NT2/D1 (cell line): Measurements from ENCODE around the gene CLEC2L.

Experiments
- YY1 ChIP-seq: IDR thresholded peaks from 2 replicates; pipeline ENCODE4 v1.6.1; 2011; ENCODE audit not compliant: insufficient read length, insufficient read depth
- ZNF274 ChIP-seq: IDR thresholded peaks from 2 replicates; pipeline ENCODE4 v1.6.1; 2011; ENCODE audit warnings: mild to moderate bottlenecking, low read depth, low read length

GRCh38 chr7:139515266-139515665 is 8.2 kb upstream of the CLEC2L start:
- TF ChIP-seq ZNF274: no peak
- TF ChIP-seq YY1: no peak
